HEK293 (cell line): Measurements from ENCODE around the gene SLC12A4.

Source experiments
- CTCF ChIA-PET: fragments of 350-600 bp; formaldehyde crosslinking; extraction: SDS; loops from one replicate; lab custom pipeline; 2021; ENCODE audit warnings: antibody characterized with exemption; lab: Yijun Ruan, JAX
- POLR2A ChIA-PET: fragments of 300-600 bp; formaldehyde crosslinking; extraction: SDS; loops from one replicate; lab custom pipeline; 2020; ENCODE audit warnings: antibody characterized with exemption, inconsistent platforms; lab: Yijun Ruan, JAX
- H3K27ac ChIP-seq: fragments of 200-500 bp; sonication (Bioruptor generic); 2 replicates; pipeline ENCODE4 v1.5.1; 2014; ENCODE audit warnings: low read depth, low read length, control low read depth, inconsistent platforms; ENCODE audit errors: extremely low read depth
- H3K36me3 ChIP-seq, 2 experiments: fragments of 200-500 bp in 1 of 2; sonication (Bioruptor generic) in 1 of 2; 1 replicate in 1 of 2; 2 replicates in 1 of 2; pipeline ENCODE4 v1.5.1; 2014 to 2017; ENCODE audit warnings: inconsistent platforms in 2 of 2, low read length in 2 of 2; ENCODE audit not compliant: control insufficient read depth in 2 of 2, insufficient read depth in 1 of 2
- H3K4me1 ChIP-seq: fragments of 200-500 bp; sonication (Bioruptor generic); 2 replicates; pipeline ENCODE4 v1.5.1; 2014; ENCODE audit warnings: mild to moderate bottlenecking, low read length, inconsistent platforms; ENCODE audit not compliant: control insufficient read depth, insufficient read depth
- H3K4me3 ChIP-seq: 2 replicates; pipeline ENCODE4 v1.5.1; 2011; ENCODE audit warnings: low read depth, mild to moderate bottlenecking, control low read depth, low read length, moderate library complexity
- H3K9me3 ChIP-seq: fragments of 200-500 bp; sonication (Bioruptor generic); 2 replicates; pipeline ENCODE4 v1.5.1; 2014; ENCODE audit warnings: low read depth, low read length, inconsistent platforms; ENCODE audit not compliant: control insufficient read depth, insufficient read depth
- PATZ1 ChIP-seq: fragments of 450-650 bp; formaldehyde crosslinking; IDR thresholded peaks from 2 replicates; pipeline ENCODE4 v1.5.1; 2016; ENCODE audit warnings: missing biosample characterization, missing genetic modification characterization
- PRDM10 ChIP-seq: fragments of 450-650 bp; formaldehyde crosslinking; IDR thresholded peaks from 2 replicates; pipeline ENCODE4 v1.5.1; 2016; ENCODE audit warnings: missing biosample characterization, missing genetic modification characterization
- PRDM4 ChIP-seq: fragments of 450-650 bp; formaldehyde crosslinking; IDR thresholded peaks from 2 replicates; pipeline ENCODE4 v1.5.1; 2017; ENCODE audit warnings: missing biosample characterization, missing genetic modification characterization
- SALL2 ChIP-seq: fragments of 450-650 bp; formaldehyde crosslinking; IDR thresholded peaks from 2 replicates; pipeline ENCODE4 v1.5.0; 2017; ENCODE audit warnings: missing biosample characterization, mild to moderate bottlenecking, missing genetic modification characterization, borderline replicate concordance
- SP3 ChIP-seq: fragments of 450-650 bp; formaldehyde crosslinking; IDR thresholded peaks from 2 replicates; pipeline ENCODE4 v1.5.1; 2016; ENCODE audit warnings: missing biosample characterization, missing genetic modification characterization
- SP7 ChIP-seq: fragments of 450-650 bp; formaldehyde crosslinking; IDR thresholded peaks from 2 replicates; pipeline ENCODE4 v1.5.1; 2016; ENCODE audit warnings: missing biosample characterization, missing genetic modification characterization
- ZBTB26 ChIP-seq: fragments of 450-650 bp; formaldehyde crosslinking; optimal IDR thresholded peaks from 2 replicates; pipeline ENCODE3; 2016; ENCODE audit warnings: missing biosample characterization, mild to moderate bottlenecking, missing genetic modification characterization
- ZNF157 ChIP-seq: fragments of 450-650 bp; formaldehyde crosslinking; IDR thresholded peaks from 2 replicates; pipeline ENCODE4 v1.5.1; 2016; ENCODE audit warnings: missing biosample characterization, missing genetic modification characterization
- ZNF16 ChIP-seq: fragments of 450-650 bp; formaldehyde crosslinking; IDR thresholded peaks from 2 replicates; pipeline ENCODE4 v1.5.1; 2016; ENCODE audit warnings: low read depth, missing biosample characterization, missing genetic modification characterization
- ZNF24 ChIP-seq: fragments of 450-650 bp; formaldehyde crosslinking; IDR thresholded peaks from 2 replicates; pipeline ENCODE4 v1.5.1; 2016; ENCODE audit warnings: missing biosample characterization, missing genetic modification characterization
- ZNF292 ChIP-seq: fragments of 450-650 bp; formaldehyde crosslinking; IDR thresholded peaks from 2 replicates; pipeline ENCODE4 v1.5.1; 2016; ENCODE audit warnings: low read depth, missing biosample characterization, missing genetic modification characterization, borderline replicate concordance
- ZNF394 ChIP-seq: fragments of 450-650 bp; formaldehyde crosslinking; IDR thresholded peaks from 2 replicates; pipeline ENCODE4 v1.5.1; 2016; ENCODE audit warnings: missing biosample characterization, missing genetic modification characterization, mild to moderate bottlenecking, moderate library complexity, borderline replicate concordance
- ZNF518A ChIP-seq: fragments of 450-650 bp; formaldehyde crosslinking; conservative IDR thresholded peaks from 2 replicates; pipeline ENCODE4 v1.5.1; 2016; ENCODE audit warnings: low read depth, missing biosample characterization, missing genetic modification characterization
- ZNF529 ChIP-seq: fragments of 450-650 bp; formaldehyde crosslinking; IDR thresholded peaks from 2 replicates; pipeline ENCODE4 v1.5.1; 2017; ENCODE audit warnings: missing genetic modification characterization, missing biosample characterization; ENCODE audit not compliant: insufficient replicate concordance
- ZNF623 ChIP-seq: fragments of 450-650 bp; formaldehyde crosslinking; IDR thresholded peaks from 2 replicates; pipeline ENCODE4 v1.5.1; 2016; ENCODE audit warnings: missing biosample characterization, missing genetic modification characterization
- ZNF629 ChIP-seq: fragments of 450-650 bp; formaldehyde crosslinking; IDR thresholded peaks from 2 replicates; pipeline ENCODE4 v1.5.1; 2017; ENCODE audit warnings: missing biosample characterization, missing genetic modification characterization
- ZNF792 ChIP-seq: fragments of 450-650 bp; formaldehyde crosslinking; IDR thresholded peaks from 2 replicates; pipeline ENCODE4 v1.5.1; 2016; ENCODE audit warnings: missing biosample characterization, missing genetic modification characterization
- ZNF830 ChIP-seq: fragments of 450-650 bp; IDR thresholded peaks from 2 replicates; pipeline ENCODE4 v1.5.0; 2018; ENCODE audit warnings: missing biosample characterization, missing genetic modification characterization, low read depth, mild to moderate bottlenecking, moderate library complexity

Gene SLC12A4

GRCh38 chr16:67999985-68000384, 31.5 kb upstream of the SLC12A4 start:
- Histone ChIP-seq H3K4me1 (no peaks in the 10 kb centered on the region), H3K4me3 (no peak overlapping the region), H3K27ac (no peak overlapping the region), H3K36me3 (no peaks in the 10 kb centered on the region), H3K9me3 (no peaks in the 10 kb centered on the region)
- ChIA-PET POLR2A (no interaction called here), CTCF (no interaction called here)
- no peak for TF ChIP-seq ZNF623 (tag by site-specific recombination)
- TF ChIP-seq SALL2 (tag by site-specific recombination), result no peak
- no peak for TF ChIP-seq ZNF292 (tag by site-specific recombination)
- TF ChIP-seq ZNF394 (tag by site-specific recombination), result no peak
- no peak for TF ChIP-seq ZNF629 (tag by site-specific recombination)
- TF ChIP-seq ZNF24 (tag by site-specific recombination), result no peak
- no peak for TF ChIP-seq ZNF830 (tag by site-specific recombination)
- no peak for TF ChIP-seq SP3
- TF ChIP-seq PRDM4 (tag by site-specific recombination), result no peak
- TF ChIP-seq ZNF518A (tag by site-specific recombination), result no peak
- no peak for TF ChIP-seq ZNF157
- TF ChIP-seq PRDM10 (tag by site-specific recombination), result no peak
- TF ChIP-seq ZNF16 (tag by site-specific recombination), result no peak
- TF ChIP-seq ZNF529 (tag by site-specific recombination), result no peak
- no peak for TF ChIP-seq SP7 (tag by site-specific recombination)
- no peak for TF ChIP-seq PATZ1 (tag by site-specific recombination)
- TF ChIP-seq ZNF792, result no peak
- TF ChIP-seq ZBTB26 (tag by site-specific recombination), result no peak
